ENCODE measurements around the gene ERMP1. TPM values are rescaled to one million over a fixed set of nuclear protein-coding genes. Genes with fewer than 3 reads are reported as not detected.
A peak's percentile ranks its signal among the peaks of the same experiment; 100 is the strongest.

ERMP1 gene
- total and polyA plus RNA-seq, 2 of the 8 experiments (the other 6 are each of a cell fraction or from before 2014, with no cell fraction given), result 12.8 to 16.7 TPM

- Histone ChIP-seq H3K4me3 (ENCODE audit: extremely low read depth in 1 of 4, insufficient read depth in 2 of 4, low read depth in 3 of 4, low read length in 4 of 4) (no peak overlapping the region), H3K18ac (ENCODE audit: extremely low read depth, low read length) (no peak overlapping the region), H4K8ac (ENCODE audit: extremely low read depth, insufficient read depth, low read length) (no peak overlapping the region), H2BK12ac (ENCODE audit: low read depth, low read length) (no peak overlapping the region), H3K79me1 (ENCODE audit: low read depth, low read length) (no peaks in the 10 kb centered on the region), H3K9me3 (ENCODE audit: insufficient read depth in 2 of 2, low read depth in 1 of 2, low read length in 1 of 2) (no peaks in the 10 kb centered on the region), H4K91ac (replicated peaks; ENCODE audit: insufficient read length, low read length) (no peak overlapping the region), H2BK5ac (ENCODE audit: low read depth, low read length) (no peak overlapping the region), H3K36me3 (ENCODE audit: control insufficient read depth in 2 of 4, insufficient read depth in 4 of 4, low read length in 3 of 4) (no peaks in the 10 kb centered on the region), H3K23ac (ENCODE audit: insufficient read length) (no peak overlapping the region), H2BK20ac (ENCODE audit: low read length) (no peak overlapping the region), H3K23me2 (ENCODE audit: low read depth, low read length) (no peaks in the 10 kb centered on the region), H4K5ac (ENCODE audit: insufficient read length, low read depth, low read length) (no peak overlapping the region), H3K4me1 (replicated peaks in 1 of 4; ENCODE audit: control insufficient read depth in 3 of 4, insufficient read depth in 4 of 4, low read length in 3 of 4) (peaks cover 0 to 2% (median 2%) of the 10 kb centered on the region in 4 experiments; a peak in 4 of 7 replicates), H2AFZ (ENCODE audit: low read length) (peak overlapping the region; percentile 80), H3K27ac (ENCODE audit: low read depth, low read length) (no peak overlapping the region), H2BK120ac (replicated peaks; ENCODE audit: low read depth, low read length) (no peak overlapping the region), H3K27me3 (replicated peaks in 1 of 4; ENCODE audit: control insufficient read depth in 3 of 4, extremely low read depth in 1 of 4, insufficient read depth in 3 of 4, low read length in 3 of 4) (no peaks in the 10 kb centered on the region), H2AK5ac (ENCODE audit: low read depth, low read length) (no peak overlapping the region), H3K56ac (replicated peaks; ENCODE audit: insufficient read length, low read depth, low read length) (no peak overlapping the region), H4K20me1 (replicated peaks in 1 of 2; ENCODE audit: control insufficient read depth in 1 of 2, insufficient read depth in 2 of 2, low read length in 2 of 2) (no peaks in the 10 kb centered on the region), H3K9ac (replicated peaks in 1 of 4; ENCODE audit: extremely low read depth in 1 of 4, low read depth in 3 of 4, low read length in 3 of 4) (no peak overlapping the region), H3K79me2 (ENCODE audit: control insufficient read depth in 1 of 2, insufficient read depth in 2 of 2, low read length in 2 of 2) (no peaks in the 10 kb centered on the region), H2BK15ac (ENCODE audit: low read length) (no peak overlapping the region), H3K4me2 (ENCODE audit: insufficient read depth in 1 of 2, low read depth in 2 of 2, low read length in 2 of 2) (no peak overlapping the region), H3K14ac (ENCODE audit: insufficient read length) (no peak overlapping the region), H3K4ac (replicated peaks; ENCODE audit: insufficient read length, low read depth, low read length) (no peak overlapping the region)
- WGBS, 2 experiments (ENCODE audit: extremely low coverage in 1 of 2, insufficient coverage in 1 of 2, insufficient read length in 1 of 2, insufficient replicate concordance in 2 of 2, low coverage in 1 of 2, low lambda C conversion rate in 2 of 2, missing lambda C conversion rate in 1 of 2), result 75% methylated on average over 3 of the region's 3 CpGs; no CpG with 5 or more reads in 1 of the 2 experiments
- DNase-seq (ENCODE audit: low read depth in 1 of 2, low spot score in 2 of 2) (peak in 1 of 2 experiments; percentile 70), FAIRE-seq (no peak)
- ChIA-PET CTCF (ENCODE audit: partially characterized antibody) (interaction anchor here (0.6 to 3.5 kb wide), 23 partner anchors 9 to 485 kb away, joined by 3 to 38 read pairs (median 4); partner anchors contain the start of genes ERMP1 and RANBP6), POLR2A (ENCODE audit: partially characterized antibody) (interaction anchor here (1.5 kb wide), 1 partner anchor 37 kb away, joined by 4 read pairs; the partner anchor contains the start of gene ERMP1)
- TF ChIP-seq KDM1A (IDR thresholded peaks at IDR 0.05; ENCODE audit: borderline replicate concordance, low read length) (no peak), YY1 (IDR thresholded peaks at IDR 0.05; ENCODE audit: low read depth, low read length) (0 out of 2 replicates have a peak, but pooled peaks have one; percentile 23), POLR2AphosphoS5 (IDR thresholded peaks at IDR 0.05; ENCODE audit: low read depth, low read length) (no peak), RAD21 (IDR thresholded peaks at IDR 0.05 in 1 of 2, conservative IDR thresholded peaks at IDR 0.05 in 1 of 2; ENCODE audit: low read depth in 2 of 2, low read length in 2 of 2) (peak; percentile 63 to 65), POLR2A (IDR thresholded peaks at IDR 0.05; ENCODE audit: control extremely low read depth in 1 of 2, low read depth in 2 of 2, low read length in 2 of 2) (no peak), TAF7 (optimal IDR thresholded peaks at IDR 0.05; ENCODE audit: borderline replicate concordance, low read depth, low read length) (no peak), CTCF (IDR thresholded peaks at IDR 0.05; ENCODE audit: control extremely low read depth in 1 of 3, insufficient read depth in 1 of 3, low read depth in 1 of 3, low read length in 3 of 3) (peak; percentile 59 to 81 (median 74)), MAX (IDR thresholded peaks at IDR 0.05) (peak; percentile 55)
Measured at GRCh38 chr9:5869315-5870019, 36.5 kb upstream of the ERMP1 start.

Data from H1 (cell line).